ENCODE measurements around the gene PTPRN2. TPM values are rescaled to one million over a fixed set of nuclear protein-coding genes. Genes with fewer than 3 reads are reported as not detected.

PTPRN2 gene
- polyA plus RNA-seq, 3 donors: 6.8 to 7.9 (median 7.2) TPM

- DNase-seq (ENCODE audit: low read depth in 3 of 3, low spot score in 2 of 3): no peak
These were observed 742.3 kb downstream of the PTPRN2 start for GRCh38 chr7:157845203-157845835.

- DNase-seq (ENCODE audit: low read depth in 3 of 3, low spot score in 2 of 3): no peak
These were observed 743.0 kb downstream of the PTPRN2 start for GRCh38 chr7:157844611-157845010.

GRCh38 chr7:157844141-157844540 is 743.5 kb downstream of the PTPRN2 start:
- DNase-seq (ENCODE audit: low read depth in 3 of 3, low spot score in 2 of 3): no peak

GRCh38 chr7:157843336-157844140 is 744.1 kb downstream of the PTPRN2 start:
- no peak for DNase-seq (ENCODE audit: low read depth in 3 of 3, low spot score in 2 of 3)

GRCh38 chr7:157841773-157842370 is 745.8 kb downstream of the PTPRN2 start:
- DNase-seq (ENCODE audit: low read depth in 3 of 3, low spot score in 2 of 3): no peak

- no peak for DNase-seq (ENCODE audit: low read depth in 3 of 3, low spot score in 2 of 3)
These were observed 746.5 kb downstream of the PTPRN2 start for GRCh38 chr7:157840914-157841772.

GRCh38 chr7:157840174-157840913 is 747.3 kb downstream of the PTPRN2 start:
- DNase-seq (ENCODE audit: low read depth in 3 of 3, low spot score in 2 of 3): no peak

- DNase-seq (ENCODE audit: low read depth in 3 of 3, low spot score in 2 of 3): no peak
These were observed 747.9 kb downstream of the PTPRN2 start for GRCh38 chr7:157839672-157840167.

- DNase-seq (ENCODE audit: low read depth in 3 of 3, low spot score in 2 of 3): no peak
These were observed 748.4 kb downstream of the PTPRN2 start for GRCh38 chr7:157839226-157839625.

- DNase-seq (ENCODE audit: low read depth in 3 of 3, low spot score in 2 of 3): no peak
These were observed 750.1 kb downstream of the PTPRN2 start for GRCh38 chr7:157837561-157837960.

- no peak for DNase-seq (ENCODE audit: low read depth in 3 of 3, low spot score in 2 of 3)
These were observed 750.6 kb downstream of the PTPRN2 start for GRCh38 chr7:157837047-157837446.

- DNase-seq (ENCODE audit: low read depth in 3 of 3, low spot score in 2 of 3): no peak
These were observed 753.0 kb downstream of the PTPRN2 start for GRCh38 chr7:157834501-157835163.

GRCh38 chr7:157832866-157833607 is 754.6 kb downstream of the PTPRN2 start:
- DNase-seq (ENCODE audit: low read depth in 3 of 3, low spot score in 2 of 3): no peak

- no peak for DNase-seq (ENCODE audit: low read depth in 3 of 3, low spot score in 2 of 3)
These were observed 755.2 kb downstream of the PTPRN2 start for GRCh38 chr7:157832421-157832820.

- no peak for DNase-seq (ENCODE audit: low read depth in 3 of 3, low spot score in 2 of 3)
These were observed 755.6 kb downstream of the PTPRN2 start for GRCh38 chr7:157832006-157832405.

- no peak for DNase-seq (ENCODE audit: low read depth in 3 of 3, low spot score in 2 of 3)
These were observed 756.3 kb downstream of the PTPRN2 start for GRCh38 chr7:157831143-157831905.

- no peak for DNase-seq (ENCODE audit: low read depth in 3 of 3, low spot score in 2 of 3)
These were observed 757.3 kb downstream of the PTPRN2 start for GRCh38 chr7:157830331-157830730.

- no peak for DNase-seq (ENCODE audit: low read depth in 3 of 3, low spot score in 2 of 3)
These were observed 758.1 kb downstream of the PTPRN2 start for GRCh38 chr7:157829491-157829890.

Data from right renal cortex interstitium (tissue), 3 donors.